Measurements from ENCODE around the gene ZC3H12A. TPM values are rescaled to one million over a fixed set of nuclear protein-coding genes. Genes with fewer than 3 reads are reported as not detected.

Gene ZC3H12A
- total RNA-seq, 4 donors from 2014 or later, result 36.0 to 42.9 (median 39.0) TPM

- peak in 1 of 2 donors; percentile 82 for DNase-seq (ENCODE audit: low spot score in 2 of 2)
- no peak for TF ChIP-seq POLR2A (IDR thresholded peaks at IDR 0.05)
- TF ChIP-seq, protein P1, sequence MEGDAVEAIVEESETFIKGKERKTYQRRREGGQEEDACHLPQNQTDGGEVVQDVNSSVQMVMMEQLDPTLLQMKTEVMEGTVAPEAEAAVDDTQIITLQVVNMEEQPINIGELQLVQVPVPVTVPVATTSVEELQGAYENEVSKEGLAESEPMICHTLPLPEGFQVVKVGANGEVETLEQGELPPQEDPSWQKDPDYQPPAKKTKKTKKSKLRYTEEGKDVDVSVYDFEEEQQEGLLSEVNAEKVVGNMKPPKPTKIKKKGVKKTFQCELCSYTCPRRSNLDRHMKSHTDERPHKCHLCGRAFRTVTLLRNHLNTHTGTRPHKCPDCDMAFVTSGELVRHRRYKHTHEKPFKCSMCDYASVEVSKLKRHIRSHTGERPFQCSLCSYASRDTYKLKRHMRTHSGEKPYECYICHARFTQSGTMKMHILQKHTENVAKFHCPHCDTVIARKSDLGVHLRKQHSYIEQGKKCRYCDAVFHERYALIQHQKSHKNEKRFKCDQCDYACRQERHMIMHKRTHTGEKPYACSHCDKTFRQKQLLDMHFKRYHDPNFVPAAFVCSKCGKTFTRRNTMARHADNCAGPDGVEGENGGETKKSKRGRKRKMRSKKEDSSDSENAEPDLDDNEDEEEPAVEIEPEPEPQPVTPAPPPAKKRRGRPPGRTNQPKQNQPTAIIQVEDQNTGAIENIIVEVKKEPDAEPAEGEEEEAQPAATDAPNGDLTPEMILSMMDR (IDR thresholded peaks at IDR 0.05), result no peak
- no peak overlapping the region for H3K4me3 ChIP-seq (ENCODE audit: low read depth, poor library complexity, severe bottlenecking)
- intact Hi-C loops (cut with DNase I; ENCODE audit: low total_unique reads), result no loop called here
- 64 to 72% methylated on average over 15 of the region's 15 CpGs for WGBS, 2 donors
These were observed 9.4 kb downstream of the ZC3H12A start for GRCh38 chr1:37483785-37484184.

GRCh38 chr1:37484325-37485051, 10.1 kb downstream of the ZC3H12A start:
- no peak for TF ChIP-seq POLR2A (IDR thresholded peaks at IDR 0.05)
- no peak overlapping the region for H3K4me3 ChIP-seq (ENCODE audit: low read depth, poor library complexity, severe bottlenecking)
- WGBS, 2 donors, result 68 to 71% methylated on average over 7 of the region's 7 CpGs
- intact Hi-C loops (cut with DNase I; ENCODE audit: low total_unique reads), result loop anchor here (5.0 kb wide), 1 partner anchor 32 kb away; no protein-coding TSS in a partner anchor
- peak in 1 of 2 donors; percentile 78 for DNase-seq (ENCODE audit: low spot score in 2 of 2)

DNA sequence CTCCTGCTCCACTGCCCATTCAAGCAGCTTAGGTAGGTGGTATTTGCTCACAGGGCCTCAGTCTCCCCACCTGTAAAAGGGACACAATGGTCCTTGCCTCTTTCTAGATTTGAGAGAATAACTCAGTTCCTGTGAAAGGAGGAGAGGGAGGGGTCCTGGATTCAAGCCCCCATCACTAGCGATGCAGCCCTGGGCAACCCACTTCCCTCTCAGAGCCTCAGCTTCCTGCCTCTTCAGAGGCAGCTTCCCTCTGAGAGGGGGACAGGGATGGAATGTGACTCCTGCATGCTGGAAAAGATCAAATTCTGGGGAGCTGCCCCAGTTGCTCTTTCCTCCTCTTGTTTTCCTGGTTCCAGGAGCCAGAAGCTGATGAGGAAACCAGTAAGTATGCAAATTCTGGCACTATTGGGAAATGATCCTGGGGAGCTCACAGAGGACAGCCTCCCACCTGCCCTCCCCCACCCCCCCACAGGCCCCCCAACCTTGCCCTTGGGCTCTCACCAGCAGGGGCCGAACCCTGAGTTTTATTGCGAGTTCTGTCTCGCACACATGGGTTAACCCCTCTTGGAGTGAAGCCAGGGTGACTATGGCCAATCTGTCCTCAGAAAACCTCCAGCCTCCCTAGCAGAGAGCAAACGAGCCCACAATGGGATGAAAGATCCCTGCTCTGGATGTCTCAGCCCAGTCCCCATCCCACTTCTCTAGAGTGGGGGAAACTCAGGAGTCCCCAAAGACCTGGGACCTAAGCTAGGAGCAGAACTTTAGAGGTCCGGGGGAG, 11.7 kb downstream of the ZC3H12A start:
- intact Hi-C loops (cut with DNase I; ENCODE audit: low total_unique reads), result loop anchor here (5.0 kb wide), 1 partner anchor 34 kb away; no protein-coding TSS in a partner anchor
- 43 to 52% methylated on average over 6 of the region's 6 CpGs for WGBS, 2 donors
- TF ChIP-seq, protein P1 (IDR thresholded peaks at IDR 0.05), result no peak
- no peak for TF ChIP-seq POLR2A (IDR thresholded peaks at IDR 0.05)
- no peak overlapping the region for H3K4me3 ChIP-seq (ENCODE audit: low read depth, poor library complexity, severe bottlenecking)
- peak in 1 of 2 donors; percentile 81 for DNase-seq (ENCODE audit: low spot score in 2 of 2)

DNA sequence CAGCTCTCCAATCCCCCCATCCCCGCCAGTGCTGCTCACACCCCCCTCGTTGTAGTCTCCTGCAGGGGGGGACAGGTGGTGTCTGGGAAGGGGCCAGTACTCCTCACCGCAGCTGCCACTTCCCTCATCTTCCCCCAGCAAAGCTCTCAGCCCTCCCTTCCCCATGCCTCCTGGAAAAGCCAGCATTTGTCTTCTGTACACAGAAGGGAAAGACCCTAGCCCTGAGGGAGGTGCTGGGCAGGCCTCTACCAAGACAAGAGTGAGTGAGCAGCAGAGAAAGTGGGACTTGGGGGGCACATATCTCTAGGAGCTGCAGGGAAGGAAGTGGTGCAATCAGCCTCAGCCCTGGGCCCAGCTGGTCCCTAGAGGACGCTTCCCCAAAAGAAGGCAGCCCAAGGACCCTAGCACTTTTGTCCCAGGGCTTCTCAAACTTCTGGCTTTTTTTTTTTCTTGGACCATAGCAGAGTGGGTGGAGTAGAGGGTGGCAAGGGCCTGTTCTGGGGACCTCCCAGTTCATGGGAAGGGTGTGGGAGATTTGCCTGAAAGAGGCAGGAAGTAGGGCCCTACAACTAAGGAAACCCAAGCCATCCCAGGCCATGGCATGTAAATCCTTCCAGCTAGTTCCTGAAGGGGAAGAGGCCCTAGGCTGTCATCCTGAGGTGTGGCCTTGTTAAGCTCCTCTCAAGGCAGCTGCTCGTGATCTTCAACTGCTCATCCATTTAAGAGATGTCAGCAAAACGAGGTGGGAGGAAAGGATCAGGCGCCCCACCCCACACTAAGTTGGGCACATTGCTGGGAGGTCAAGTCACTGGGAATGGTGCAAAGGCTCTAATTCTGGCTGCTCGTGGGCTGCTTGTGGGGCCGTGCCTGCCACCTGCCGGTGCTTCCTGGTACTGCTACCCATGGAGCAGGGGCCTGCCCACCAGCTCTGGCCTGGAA, 12.6 kb downstream of the ZC3H12A start:
- 14 to 32% methylated on average over 8 to 10 of the region's 10 CpGs for WGBS, 2 donors
- intact Hi-C loops (cut with DNase I; ENCODE audit: low total_unique reads), result loop anchor here (5.0 kb wide), 1 partner anchor 35 kb away; no protein-coding TSS in a partner anchor
- H3K4me3 ChIP-seq (ENCODE audit: low read depth, poor library complexity, severe bottlenecking), result no peak overlapping the region
- DNase-seq (ENCODE audit: low spot score in 2 of 2), result peak in 1 of 2 donors; percentile 96
- TF ChIP-seq POLR2A (IDR thresholded peaks at IDR 0.05), result no peak
- TF ChIP-seq, protein P1 (IDR thresholded peaks at IDR 0.05), result peak in 2 of 3 donors; percentile 50 to 95

DNA sequence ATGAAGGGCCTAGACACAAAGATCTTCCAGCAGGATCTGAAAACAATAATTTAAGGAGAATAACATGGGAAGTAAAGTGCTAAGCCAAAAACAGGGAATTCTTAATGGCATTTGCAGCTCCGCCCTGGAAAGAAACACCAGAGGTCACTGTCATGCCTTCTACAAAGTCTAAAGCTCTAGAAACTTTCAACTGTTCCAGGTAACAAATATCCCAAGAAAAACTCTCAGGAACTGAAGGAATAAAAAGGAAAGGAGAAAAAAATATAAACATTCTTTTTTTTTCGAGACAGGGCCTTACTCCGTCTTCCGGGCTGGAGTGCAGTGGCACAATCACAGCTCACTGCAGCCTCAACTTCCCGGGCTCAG, 13.2 kb downstream of the ZC3H12A start:
- TF ChIP-seq, protein P1 (IDR thresholded peaks at IDR 0.05), result no peak
- TF ChIP-seq POLR2A (IDR thresholded peaks at IDR 0.05), result no peak
- intact Hi-C loops (cut with DNase I; ENCODE audit: low total_unique reads), result loop anchor here (5.0 kb wide), 1 partner anchor 35 kb away; no protein-coding TSS in a partner anchor

More for the DNA sequence above, 13.2 kb downstream of the ZC3H12A start:
- WGBS, 2 donors, result 72 to 83% methylated on average over 5 of the region's 5 CpGs
- no peak for DNase-seq (ENCODE audit: low spot score in 2 of 2)
- no peak overlapping the region for H3K4me3 ChIP-seq (ENCODE audit: low read depth, poor library complexity, severe bottlenecking)

All from lower leg skin (tissue), 4 donors.